ENCODE results near the gene AUTS2. TPM values are rescaled to one million over a fixed set of nuclear protein-coding genes. Genes with fewer than 3 reads are reported as not detected.

Gene AUTS2
- total and polyA plus RNA-seq, 10 of the 15 experiments (the other 5 are each of a cell fraction or from before 2014, with no cell fraction given), result 6.4 to 55.6 (median 21.6) TPM

- TF ChIP-seq CEBPB (IDR thresholded peaks at IDR 0.05; ENCODE audit: borderline replicate concordance in 1 of 2, low read depth in 2 of 2, low read length in 2 of 2), result no peak
- no peak for TF ChIP-seq MTA3 (IDR thresholded peaks at IDR 0.05; ENCODE audit: borderline replicate concordance, low read length)
- TF ChIP-seq MYC (IDR thresholded peaks at IDR 0.05; ENCODE audit: insufficient read depth, insufficient read length, insufficient replicate concordance, low read length, severe bottlenecking), result no peak
- no peak for TF ChIP-seq BMI1 (IDR thresholded peaks at IDR 0.05; ENCODE audit: borderline replicate concordance)
- TF ChIP-seq IRF4 (IDR thresholded peaks at IDR 0.05; ENCODE audit: low read depth, low read length), result no peak
- TF ChIP-seq PKNOX1 (IDR thresholded peaks at IDR 0.05), result no peak
- TF ChIP-seq POLR2A (IDR thresholded peaks at IDR 0.05; ENCODE audit: low read depth, low read length), result no peak
- H3K27ac ChIP-seq (ENCODE audit: control insufficient read depth, insufficient read depth), result no peak overlapping the region
- no peaks in the 10 kb centered on the region for H4K20me1 ChIP-seq (ENCODE audit: control insufficient read depth, insufficient read depth)
- WGBS (ENCODE audit: insufficient coverage, insufficient replicate concordance, low lambda C conversion rate, missing lambda C conversion rate), result 65% methylated on average over 13 of the region's 13 CpGs
- H3K4me1 ChIP-seq (ENCODE audit: control insufficient read depth, insufficient read depth, low read length), result no peaks in the 10 kb centered on the region
- ChIA-PET CTCF (no interaction called here), RAD21 (ENCODE audit: unreplicated experiment) (no interaction called here), SMC1A (ENCODE audit: uncharacterized antibody, unreplicated experiment) (interaction anchor here (0.7 kb wide), 1 partner anchor 10 kb away, joined by 3 read pairs; no protein-coding TSS in a partner anchor), POLR2A (no interaction called here)
- H3K4me3 ChIP-seq, result no peak overlapping the region
- DNase-seq (ENCODE audit: low read depth, low spot score) (no peak), FAIRE-seq (no peak), ATAC-seq (no peak)
- H3K9me3 ChIP-seq (replicated peaks; ENCODE audit: control insufficient read depth, insufficient read depth, low read length), result no peaks in the 10 kb centered on the region
- no peaks in the 10 kb centered on the region for H3K36me3 ChIP-seq (ENCODE audit: control insufficient read depth in 2 of 2, insufficient read depth in 2 of 2, low read length in 1 of 2)
- H2AFZ ChIP-seq (ENCODE audit: control insufficient read depth, low read depth, low read length), result no peak overlapping the region
- intact Hi-C loops (cut with micrococcal nuclease; ENCODE audit: unreplicated experiment) (no loop called here), in situ Hi-C loops (cut with MboI) (no loop called here)
- no peaks in the 10 kb centered on the region for H3K27me3 ChIP-seq (replicated peaks in 1 of 2; ENCODE audit: control insufficient read depth in 2 of 2, insufficient read depth in 2 of 2, low read length in 1 of 2)
- no peak overlapping the region for H3K9ac ChIP-seq (ENCODE audit: control insufficient read depth, insufficient read depth, low read length)
- no peak overlapping the region for H3K4me2 ChIP-seq (ENCODE audit: control insufficient read depth, insufficient read depth)
- BruUV-seq (replicated peaks), result no TSS peak
- no peaks in the 10 kb centered on the region for H3K79me2 ChIP-seq (ENCODE audit: control insufficient read depth, insufficient read depth, low read length)
These were observed 848.3 kb downstream of the AUTS2 start for GRCh38 chr7:70446448-70447143.

All from GM12878 (cell line).